Measurements from ENCODE around the gene TMEM178B.
"Not testable (repeated sequence)": the region's sequence is repeated elsewhere in the genome, so short reads cannot be mapped to it uniquely, and the experiment has no call there.

The TMEM178B gene

DNA sequence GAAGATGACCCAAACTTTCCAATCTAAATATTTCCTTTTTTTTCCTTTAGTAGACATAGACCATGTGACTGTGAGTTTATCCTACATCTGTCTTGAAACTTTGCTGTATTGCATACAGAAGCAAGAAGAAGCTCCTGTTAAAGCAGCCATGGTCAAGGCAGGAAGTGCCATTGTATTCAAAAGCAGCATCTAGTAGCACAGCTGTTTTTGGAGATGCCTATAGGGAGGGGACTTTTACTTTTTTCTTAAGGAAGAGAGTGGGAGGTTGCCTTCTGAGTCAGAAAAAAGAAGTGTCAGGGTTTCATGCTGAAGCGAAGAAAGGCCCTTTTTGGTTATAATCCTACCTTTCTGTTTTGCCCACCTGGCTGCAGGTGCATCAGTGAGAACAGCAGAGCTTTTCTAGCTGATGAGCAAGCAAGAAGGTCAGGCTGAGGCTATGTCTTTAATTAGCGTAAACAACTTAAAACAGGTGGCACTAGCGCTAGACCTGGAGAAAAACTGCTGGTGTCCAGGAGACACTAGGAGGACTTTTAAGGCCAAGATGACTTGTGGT lies 243.2 kb downstream of the TMEM178B start:
- DNase-seq: no peak

DNA sequence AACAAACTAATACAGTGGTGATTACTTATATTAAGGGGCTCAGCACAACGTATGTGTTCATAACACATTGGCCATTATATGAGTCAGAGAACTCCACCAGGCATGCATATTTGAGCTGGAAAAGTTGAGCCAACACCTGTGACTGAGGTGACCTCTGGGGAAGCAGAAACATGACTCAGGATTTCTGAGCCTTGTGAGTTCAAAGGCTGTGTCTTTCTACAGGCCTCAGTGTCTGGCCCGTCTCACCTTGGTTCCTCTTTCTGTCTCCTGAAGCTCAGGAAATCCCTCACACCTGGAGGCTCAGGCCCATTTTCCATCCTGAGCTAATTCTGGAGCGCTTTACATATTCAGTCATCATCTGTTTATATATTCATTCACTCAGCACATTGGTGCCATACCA lies 246.4 kb downstream of the TMEM178B start:
- no peak for DNase-seq

DNA sequence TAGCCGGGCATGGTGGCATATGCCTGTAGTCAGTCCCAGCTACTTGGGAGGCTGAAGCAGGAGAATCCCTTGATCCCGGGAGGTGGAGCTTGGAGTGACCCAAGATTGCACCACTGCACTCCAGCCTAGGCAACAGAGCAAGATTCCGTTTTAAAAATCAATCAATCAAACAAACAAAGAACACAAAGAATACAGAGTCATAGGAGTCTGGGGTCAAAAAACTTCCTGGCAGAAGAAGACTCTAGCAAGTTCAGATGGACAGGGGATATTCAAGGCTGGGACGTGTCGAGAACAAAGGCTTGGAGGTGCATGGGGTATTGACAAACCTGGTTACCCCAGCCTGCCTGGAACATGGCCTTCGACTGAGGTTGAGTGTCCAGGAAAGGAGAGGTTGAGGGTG lies 248.5 kb downstream of the TMEM178B start:
- no peak for DNase-seq

DNA sequence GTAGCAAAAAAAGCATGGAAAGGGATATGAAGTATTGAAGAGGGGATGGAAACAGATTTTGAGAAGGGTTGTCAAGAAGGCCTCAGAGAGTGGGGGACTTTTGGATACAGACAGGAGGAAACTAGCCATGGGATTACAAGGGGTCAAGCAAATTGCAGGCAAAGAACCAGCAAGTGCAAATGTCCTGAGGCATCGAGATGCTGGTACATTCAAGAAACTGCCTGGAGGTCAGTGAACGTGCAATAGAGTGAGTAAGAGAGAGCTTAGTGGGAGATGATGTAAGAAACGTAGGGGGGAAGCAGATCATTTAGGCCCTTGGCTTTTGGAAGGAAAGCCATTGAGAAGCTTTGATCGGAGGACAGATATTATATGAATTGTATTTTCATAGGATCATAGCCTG lies 250.0 kb downstream of the TMEM178B start:
- DNase-seq: no peak

DNA sequence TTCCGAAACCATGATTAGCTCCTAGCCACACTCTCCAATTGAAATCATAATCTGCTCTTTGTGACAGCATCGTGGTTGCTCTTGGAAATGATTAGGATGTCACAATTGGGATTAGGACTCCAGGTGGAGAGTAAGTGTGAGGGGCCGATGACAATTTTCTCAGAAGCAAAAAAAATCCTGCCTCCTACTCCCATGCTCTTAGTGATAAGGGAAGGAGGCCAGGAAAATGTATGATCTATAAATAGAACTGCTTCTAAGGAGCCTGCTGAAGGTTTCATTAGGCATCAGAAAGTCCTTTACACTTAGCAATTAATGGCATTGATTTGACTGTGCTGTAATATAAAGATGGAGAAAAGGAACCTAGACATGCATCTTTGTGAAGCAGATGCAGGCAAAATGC lies 251.0 kb downstream of the TMEM178B start:
- no peak for DNase-seq

DNA sequence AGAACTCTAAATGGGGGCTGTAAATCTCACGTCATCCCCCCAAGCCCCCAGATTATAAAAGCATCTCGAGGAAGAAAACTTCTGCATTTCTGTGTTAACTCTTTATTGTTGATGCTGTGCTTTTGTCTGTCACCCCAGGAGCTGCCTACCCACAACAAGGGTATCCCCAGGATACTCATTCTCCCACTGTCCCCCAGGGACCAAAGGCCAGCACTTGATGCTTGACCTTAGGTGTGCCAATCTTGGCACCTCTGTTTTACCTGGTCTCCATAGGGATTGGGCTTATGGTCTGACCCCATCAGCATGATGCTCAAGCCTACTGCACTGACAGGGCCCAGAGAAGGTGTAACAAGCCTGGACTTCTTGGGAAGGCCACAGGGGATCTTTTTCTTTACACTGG lies 251.4 kb downstream of the TMEM178B start:
- no peak for DNase-seq

DNA sequence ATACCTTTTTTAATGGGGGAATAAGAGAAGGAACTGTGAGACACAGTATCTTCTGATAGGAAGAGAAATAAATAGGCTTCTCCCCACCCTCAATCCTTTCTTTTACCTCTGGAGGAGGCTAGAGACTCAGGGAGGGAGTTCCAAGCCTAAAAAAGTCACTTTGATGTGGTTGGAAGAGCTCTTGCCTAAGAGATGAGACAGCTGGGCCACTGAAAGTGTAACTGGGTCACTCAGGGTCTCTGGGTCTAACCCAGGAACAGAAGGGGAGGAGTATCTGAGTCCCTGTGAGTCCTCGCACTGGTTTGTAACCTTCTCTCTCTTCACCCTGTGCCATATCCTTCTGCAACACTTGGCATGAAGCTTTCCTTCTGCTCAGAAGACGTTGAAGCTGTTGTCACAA lies 254.4 kb downstream of the TMEM178B start:
- DNase-seq: no peak

DNA sequence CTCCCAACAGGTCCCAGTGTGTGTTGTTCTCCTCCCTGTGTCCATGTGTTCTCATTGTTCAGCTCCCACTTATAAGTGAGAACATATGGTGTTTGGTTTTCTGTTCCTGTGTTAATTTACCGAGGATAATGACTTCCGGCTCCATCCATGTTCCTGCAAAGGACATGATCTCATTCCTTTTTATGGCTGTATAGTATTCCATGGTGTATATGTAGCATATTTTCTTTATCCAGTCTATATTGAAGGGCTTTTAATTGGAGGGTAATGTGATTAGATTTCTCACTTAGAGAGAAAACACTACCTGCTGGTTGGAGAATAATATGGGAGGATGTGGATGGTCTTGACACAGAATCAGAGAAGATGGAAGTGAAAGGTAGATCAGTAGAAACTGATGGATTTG lies 256.4 kb downstream of the TMEM178B start:
- not testable (repeated sequence) for DNase-seq

DNA sequence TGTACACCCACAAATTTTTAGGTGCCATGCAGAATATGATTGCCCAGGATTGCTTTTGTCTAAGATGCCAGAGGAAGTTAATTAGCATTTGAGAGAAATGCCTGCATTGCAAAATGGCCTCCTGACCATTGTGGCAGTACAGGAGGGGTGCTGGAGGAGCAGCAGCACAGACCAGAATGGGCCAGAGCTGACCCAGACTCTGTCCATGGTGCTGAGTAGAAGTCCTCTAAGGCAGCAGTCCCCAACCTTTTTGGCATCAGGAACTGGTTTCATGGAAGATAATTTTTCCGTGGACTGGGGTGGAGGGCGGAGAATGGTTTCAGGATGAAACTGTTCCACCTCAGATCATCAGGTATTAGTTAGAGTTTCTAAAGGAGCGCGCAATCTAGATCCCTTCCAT lies 259.6 kb downstream of the TMEM178B start:
- DNase-seq: no peak

DNA sequence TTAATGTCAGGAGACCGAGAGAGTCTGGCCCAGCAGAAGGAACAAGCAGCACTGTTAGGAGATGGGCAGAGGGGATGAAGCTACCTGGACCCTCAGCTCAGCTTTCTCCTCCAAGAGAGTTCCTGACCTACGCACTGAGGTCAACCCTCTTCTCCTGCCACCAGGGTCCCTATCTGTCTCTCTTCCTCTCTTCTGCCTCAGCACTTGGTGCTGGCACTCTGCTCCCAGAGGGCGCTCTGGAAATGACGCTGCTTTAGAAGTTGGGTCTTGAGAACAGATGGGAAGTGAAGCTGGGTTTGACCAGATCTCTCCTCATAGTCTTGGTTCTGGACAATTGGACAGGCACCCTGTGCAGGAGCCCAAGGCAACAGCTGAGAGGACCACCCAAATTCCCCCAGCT lies 261.3 kb downstream of the TMEM178B start:
- DNase-seq: no peak

DNA sequence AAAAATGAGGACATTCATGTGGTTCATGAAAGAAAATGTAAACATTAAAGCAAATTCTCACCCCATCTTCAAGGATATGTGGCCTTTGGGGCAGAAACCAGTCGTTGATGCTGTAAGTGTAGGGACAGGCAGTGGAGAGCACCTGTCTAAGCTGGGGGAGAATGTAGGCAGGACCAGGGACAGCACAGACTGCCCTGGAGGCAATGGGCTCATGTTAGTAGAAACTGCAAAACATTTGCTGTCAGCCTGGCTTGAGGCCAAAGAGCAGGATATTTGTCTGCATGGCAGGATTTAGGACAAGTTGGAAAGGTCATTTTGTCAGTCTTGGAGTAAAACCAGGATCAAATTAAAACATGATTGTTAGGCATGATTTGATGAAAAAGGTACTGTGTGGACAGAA lies 265.7 kb downstream of the TMEM178B start:
- no peak for DNase-seq

DNA sequence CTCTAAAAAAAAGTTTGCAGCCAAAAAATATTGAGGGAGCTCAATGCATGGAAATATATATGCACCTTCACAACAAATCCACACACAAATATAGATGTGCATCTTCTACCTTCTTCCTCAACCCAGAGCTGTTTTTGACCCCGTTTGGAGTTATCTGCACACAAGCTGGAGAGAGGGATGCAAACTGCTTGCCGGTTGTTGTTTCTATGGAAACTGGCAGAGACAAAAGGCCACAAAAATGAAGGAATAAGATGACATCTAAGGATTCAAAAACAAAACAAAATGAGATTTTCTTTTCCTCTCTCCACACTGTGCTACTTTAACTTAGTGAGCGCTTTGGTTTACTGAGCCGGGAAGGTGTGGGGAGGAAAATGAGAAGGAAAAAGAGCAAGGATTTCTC lies 267.1 kb downstream of the TMEM178B start:
- no peak for DNase-seq

DNA sequence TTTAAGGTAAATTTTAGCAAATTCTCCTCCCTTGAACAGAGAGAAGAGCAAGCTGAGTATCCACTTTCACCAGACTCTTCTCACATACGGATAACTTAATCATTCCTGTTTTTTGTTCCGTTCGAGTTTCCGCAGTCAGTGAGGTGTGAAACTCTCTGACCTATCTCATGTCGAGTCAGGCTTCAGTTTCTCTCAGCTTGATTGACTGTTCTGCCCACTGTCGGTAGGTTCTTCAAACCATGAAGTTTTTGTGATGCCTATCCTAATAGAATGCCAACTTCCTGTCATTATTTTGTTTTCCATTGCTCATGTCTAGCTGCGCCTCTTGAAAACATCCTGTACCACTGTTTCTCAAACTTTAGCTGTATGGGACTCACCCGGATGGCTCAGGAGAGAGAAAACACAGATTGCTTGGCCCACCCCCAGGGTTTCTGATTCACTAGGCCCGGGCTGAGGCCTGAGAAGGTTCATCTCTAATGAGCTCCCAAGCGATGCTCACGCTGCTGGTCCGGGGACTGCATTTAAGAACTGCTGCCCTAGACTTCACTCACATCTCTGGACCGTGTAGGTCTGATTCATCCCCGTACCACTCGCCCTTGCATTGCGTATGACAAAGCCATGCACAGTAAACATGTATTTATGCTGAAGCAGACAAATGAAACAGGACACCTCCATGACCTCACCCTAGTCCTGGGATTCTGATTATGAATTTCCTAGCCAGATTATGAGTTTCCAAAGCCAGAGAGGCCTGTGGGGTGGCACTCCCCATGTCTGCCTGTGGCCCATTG lies 269.0 kb downstream of the TMEM178B start:
- no peak for DNase-seq

DNA sequence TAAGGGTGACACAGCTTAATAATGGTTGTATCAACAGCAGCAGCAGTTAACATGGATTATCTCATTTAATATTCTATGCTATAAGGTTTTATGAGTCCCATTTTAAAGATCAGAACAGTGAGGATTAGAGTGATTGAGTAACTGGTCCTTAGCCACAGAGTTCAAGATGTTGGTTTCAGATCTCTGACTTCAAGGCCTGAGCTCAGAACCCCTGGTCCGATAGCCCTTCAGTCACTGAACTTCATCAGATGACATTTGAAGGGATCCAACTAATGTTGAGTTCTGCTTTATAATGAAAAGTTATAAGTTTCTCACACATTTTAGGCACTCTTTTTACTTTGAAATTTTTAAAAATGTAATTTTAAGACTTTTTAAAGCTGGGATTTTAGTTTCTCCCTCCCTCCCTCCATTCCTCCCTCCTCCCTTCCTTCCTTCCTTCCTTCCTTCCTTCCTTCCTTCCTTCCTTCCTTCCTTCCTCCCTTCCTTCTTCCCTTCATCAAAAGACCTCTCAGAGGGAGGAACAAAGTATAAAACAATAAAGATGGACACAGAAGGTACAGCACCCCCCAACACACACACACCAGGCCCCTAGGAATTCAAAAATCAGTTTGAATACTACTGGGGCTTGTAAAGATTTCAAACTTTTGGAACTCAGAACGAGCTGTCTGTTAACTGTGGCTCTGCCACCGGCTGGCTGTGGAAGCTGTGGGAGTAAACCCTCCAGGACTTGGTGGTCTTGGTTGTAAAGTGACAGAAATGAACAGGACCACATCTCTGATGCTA lies 270.5 kb downstream of the TMEM178B start:
- no peak for DNase-seq

DNA sequence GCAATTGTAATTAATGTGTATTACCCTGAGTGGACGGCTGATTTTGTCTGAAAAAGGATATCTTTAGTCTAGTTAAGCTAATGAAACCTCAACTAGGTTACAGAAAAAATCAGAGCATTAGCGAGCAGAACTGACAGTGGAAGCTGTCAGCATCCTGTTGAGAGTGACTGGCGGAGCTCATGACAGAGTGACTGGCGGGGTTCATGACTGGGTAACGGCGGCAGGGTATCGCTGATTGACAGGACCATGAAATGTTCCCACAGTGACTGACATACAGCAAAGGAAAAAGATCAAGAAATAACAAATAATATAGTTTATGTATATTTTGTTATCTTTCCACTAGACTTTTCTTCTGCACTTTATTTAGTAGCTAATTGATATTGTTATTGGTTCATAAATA lies 274.9 kb downstream of the TMEM178B start:
- DNase-seq: no peak

DNA sequence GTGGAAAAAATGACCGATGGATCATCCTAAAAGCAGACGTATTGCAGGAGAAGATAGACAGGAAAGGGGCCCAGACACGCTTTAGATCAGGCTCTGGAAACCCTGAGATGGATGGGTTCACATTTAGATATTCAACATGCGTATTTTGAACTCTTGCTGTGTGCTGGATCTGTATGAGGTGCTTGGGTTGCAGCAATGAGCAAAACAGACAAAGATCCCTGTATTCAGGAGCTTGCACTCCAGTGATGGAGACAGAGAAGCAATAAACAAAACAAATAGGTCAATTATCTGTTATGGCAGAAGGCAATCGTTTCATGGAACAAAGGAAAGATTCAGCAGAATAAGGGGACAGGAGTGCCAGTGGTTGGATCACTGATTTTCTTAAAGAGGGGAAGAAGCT lies 275.5 kb downstream of the TMEM178B start:
- DNase-seq: no peak

DNA sequence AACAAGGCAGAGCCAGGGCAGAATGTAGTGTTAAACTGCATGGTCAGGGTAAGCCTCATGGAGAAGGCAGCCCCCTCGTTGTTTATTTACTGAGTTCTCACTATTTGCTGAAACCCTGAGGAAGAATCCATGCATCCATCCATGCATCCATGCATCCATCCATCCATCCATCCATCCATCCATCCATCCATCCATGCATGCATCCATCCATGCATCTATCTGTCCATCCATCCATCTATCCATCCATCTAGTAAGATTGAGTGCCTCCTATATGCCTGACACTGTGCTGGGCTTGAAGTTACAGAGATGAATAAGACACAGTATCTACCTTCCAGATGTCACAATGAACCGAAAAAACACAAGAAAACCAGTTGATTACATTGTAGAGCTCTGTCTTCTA lies 275.9 kb downstream of the TMEM178B start:
- no peak for DNase-seq

DNA sequence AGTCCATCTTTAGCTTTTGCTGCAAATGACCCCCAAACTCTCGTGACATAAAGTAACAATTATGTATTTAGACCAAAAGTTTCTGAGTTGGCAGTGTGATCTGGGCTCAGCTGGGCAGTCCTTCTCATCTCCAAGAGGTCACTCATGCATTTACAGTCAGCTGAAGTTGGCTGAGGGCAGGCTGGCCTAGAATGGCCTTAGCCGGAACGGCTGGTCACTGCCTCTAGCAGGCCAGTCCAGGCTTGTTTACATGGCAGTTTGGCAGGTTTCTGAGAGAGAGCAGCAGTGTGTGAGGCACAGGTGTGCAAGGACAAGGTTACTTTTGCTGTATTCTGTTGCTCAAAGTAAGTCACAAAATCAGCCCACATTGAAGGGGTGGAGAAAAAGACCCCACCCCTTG lies 277.3 kb downstream of the TMEM178B start:
- no peak for DNase-seq

DNA sequence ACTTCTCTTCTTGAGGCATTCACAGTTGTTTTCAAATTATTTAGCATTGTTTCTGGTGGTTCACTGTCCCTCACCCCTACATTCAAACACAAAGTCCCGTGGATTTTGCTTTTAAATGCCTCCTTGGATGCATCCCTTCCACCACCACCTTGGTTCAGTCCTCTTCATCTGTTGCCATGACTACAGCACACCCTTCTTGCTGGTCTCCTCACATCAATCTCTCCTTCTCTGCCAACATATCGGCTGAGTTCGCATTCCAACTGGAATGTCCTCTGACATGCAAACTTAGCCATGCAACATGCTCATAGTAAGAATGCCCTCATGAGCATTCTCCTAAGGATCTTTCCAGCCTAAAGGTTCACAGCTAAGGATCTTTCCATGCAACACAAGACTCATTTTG lies 279.1 kb downstream of the TMEM178B start:
- no peak for DNase-seq

DNA sequence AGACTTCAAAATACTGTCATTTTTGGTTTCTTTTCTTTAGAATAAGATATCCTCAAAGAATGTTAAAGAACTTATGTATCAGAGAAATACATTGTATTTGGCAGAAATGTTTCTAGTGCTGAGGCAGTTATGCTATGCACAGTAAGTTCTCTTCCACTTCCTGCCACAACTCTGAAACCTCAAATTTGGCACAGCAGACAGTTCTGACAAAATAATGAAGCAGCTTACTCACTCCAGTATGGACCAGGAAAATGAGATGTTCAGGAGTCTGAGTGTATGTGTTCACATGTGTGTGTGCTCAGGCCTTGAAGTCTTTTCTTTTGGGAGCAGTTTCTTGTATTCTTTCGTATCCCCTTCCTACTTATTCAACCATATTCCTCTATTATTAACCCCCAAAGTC lies 280.4 kb downstream of the TMEM178B start:
- DNase-seq: no peak

DNA sequence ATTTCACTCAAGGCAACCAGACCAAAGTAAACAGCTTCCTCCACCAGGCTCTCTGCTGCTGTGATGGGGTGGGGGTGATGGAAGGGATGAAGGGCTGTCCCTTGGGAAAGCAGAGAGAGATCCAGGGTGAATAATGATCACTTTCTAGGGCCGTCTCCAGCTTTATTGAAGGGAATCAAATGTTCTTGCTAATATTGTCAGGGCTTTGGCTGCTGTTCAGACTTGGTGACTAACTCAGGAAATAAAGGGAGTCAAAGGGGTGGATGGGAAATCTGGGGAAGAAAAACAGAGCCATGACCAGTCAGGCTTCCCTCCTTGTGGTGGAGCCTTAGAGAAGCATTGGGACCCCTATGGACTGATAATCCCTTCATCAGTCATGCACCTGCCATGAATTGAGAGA lies 281.2 kb downstream of the TMEM178B start:
- no peak for DNase-seq

DNA sequence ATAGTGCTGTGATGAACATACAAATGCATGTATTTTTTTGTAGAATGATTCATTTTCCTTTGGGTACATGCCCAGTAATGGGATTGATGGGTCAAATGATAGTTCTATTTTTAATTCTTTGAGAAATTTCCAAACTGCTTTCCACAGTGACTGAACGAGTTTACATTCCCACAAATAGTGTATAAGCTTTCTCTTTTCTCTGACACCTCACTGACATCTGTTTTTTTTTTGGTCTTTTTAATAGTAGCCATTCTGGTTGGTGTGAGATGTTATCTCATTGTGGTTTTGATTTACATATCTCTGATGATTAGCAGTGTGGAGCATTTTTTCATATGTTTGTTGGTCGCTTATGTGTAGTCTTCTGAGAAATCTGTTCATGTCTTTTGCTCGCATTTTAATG lies 282.3 kb downstream of the TMEM178B start:
- DNase-seq: no peak

DNA sequence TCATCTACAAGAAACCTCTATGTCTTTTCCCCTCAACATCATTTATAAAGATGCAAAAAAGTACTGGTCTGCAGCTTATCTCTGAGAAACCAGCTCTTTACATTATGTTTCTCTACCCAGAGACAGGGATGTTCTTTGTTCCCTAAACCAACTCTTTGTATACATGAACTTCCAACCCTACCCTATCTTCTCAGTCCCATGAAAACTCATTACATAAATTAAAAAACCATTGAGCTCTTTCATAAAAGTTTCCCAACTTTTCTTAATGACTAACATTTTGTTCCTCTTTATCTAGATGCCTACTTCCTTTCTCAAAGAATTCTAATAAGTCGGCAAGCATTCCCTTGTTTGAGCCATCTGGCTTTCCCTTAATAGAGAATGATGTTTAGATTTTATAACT lies 284.5 kb downstream of the TMEM178B start:
- DNase-seq: no peak

DNA sequence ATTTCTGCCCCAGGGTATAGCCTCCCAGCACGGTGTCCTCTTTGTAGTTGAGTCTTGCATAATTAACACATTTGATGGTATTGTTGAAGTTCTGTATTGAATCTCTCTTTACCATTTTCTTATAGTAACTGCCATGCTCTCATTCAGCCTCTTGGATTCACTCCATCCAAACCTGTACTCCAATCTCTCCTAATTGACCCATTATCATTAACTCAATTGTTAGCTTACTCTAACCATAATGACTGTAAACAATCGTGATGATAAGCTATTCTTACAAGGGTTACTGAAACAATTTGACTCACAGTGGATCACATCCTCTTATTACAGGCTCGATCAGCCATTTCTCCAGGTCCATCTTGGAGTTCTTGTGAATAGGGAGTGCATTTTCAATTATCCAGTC lies 285.4 kb downstream of the TMEM178B start:
- no peak for DNase-seq

Data from CD4-positive, alpha-beta T cell treated with Interleukin-21 for 1 hour (primary cell).